Mesendoderm (in vitro differentiated cells): Measurements from ENCODE around the gene RAB43.

ENCODE experiments used
- DNase-seq: peaks from one replicate; pipeline ENCODE4 v3.0.0; 2013
- H2AK5ac ChIP-seq: 2 replicates; pipeline ENCODE4 v1.6.1; 2013; ENCODE audit warnings: low read length, inconsistent platforms
- H2BK120ac ChIP-seq: 2 replicates; pipeline ENCODE4 v1.6.1; 2013; ENCODE audit warnings: low read depth, mild to moderate bottlenecking, low read length, moderate library complexity, mixed read lengths
- H2BK15ac ChIP-seq: replicated peaks from 2 replicates; pipeline ENCODE4 v1.6.1; 2013; ENCODE audit warnings: low read depth, mild to moderate bottlenecking, moderate library complexity
- H2BK5ac ChIP-seq: 2 replicates; pipeline ENCODE4 v1.6.1; 2013; ENCODE audit warnings: low read length, inconsistent platforms
- H3K18ac ChIP-seq: 2 replicates; pipeline ENCODE4 v1.6.1; 2013; ENCODE audit warnings: mild to moderate bottlenecking, low read length, mixed read lengths
- H3K23ac ChIP-seq: one replicate; pipeline ENCODE4 v1.6.1; 2013; ENCODE audit warnings: low read length
- H3K27ac ChIP-seq: 2 replicates; pipeline ENCODE4 v1.5.1; 2013; ENCODE audit warnings: low read depth, mild to moderate bottlenecking, inconsistent platforms, low read length, moderate library complexity
- H3K27me3 ChIP-seq: 2 replicates; pipeline ENCODE4 v1.6.1; 2013; ENCODE audit warnings: low read length, control low read depth, mild to moderate bottlenecking, inconsistent platforms; ENCODE audit not compliant: insufficient read depth, poor library complexity
- H3K36me3 ChIP-seq: 2 replicates; pipeline ENCODE4 v1.6.1; 2013; ENCODE audit warnings: low read length, inconsistent platforms; ENCODE audit not compliant: control insufficient read depth, insufficient read depth
- H3K4ac ChIP-seq: one replicate; pipeline ENCODE4 v1.6.1; 2013; ENCODE audit warnings: low read depth, mild to moderate bottlenecking, low read length, moderate library complexity
- H3K4me1 ChIP-seq: 2 replicates; pipeline ENCODE4 v1.6.1; 2013; ENCODE audit warnings: low read depth, low read length, inconsistent platforms; ENCODE audit not compliant: control insufficient read depth
- H3K4me2 ChIP-seq: 2 replicates; pipeline ENCODE4 v1.6.1; 2013; ENCODE audit warnings: low read length
- H3K4me3 ChIP-seq: 2 replicates; pipeline ENCODE4 v1.5.1; 2013; ENCODE audit warnings: mild to moderate bottlenecking, low read length
- H3K56ac ChIP-seq: one replicate; pipeline ENCODE4 v1.6.1; 2013; ENCODE audit warnings: low read length
- H3K79me1 ChIP-seq: 2 replicates; pipeline ENCODE4 v1.6.1; 2013; ENCODE audit warnings: low read length, inconsistent platforms
- H3K79me2 ChIP-seq: 2 replicates; pipeline ENCODE4 v1.6.1; 2013; ENCODE audit warnings: mild to moderate bottlenecking, low read length; ENCODE audit not compliant: control insufficient read depth, insufficient read depth
- H3K9ac ChIP-seq: 2 replicates; pipeline ENCODE4 v1.6.1; 2013; ENCODE audit warnings: low read length, inconsistent platforms
- H4K5ac ChIP-seq: one replicate; pipeline ENCODE4 v1.6.1; 2013; ENCODE audit warnings: low read length
- H4K8ac ChIP-seq: one replicate; pipeline ENCODE4 v1.6.1; 2013; ENCODE audit warnings: low read depth, mild to moderate bottlenecking, control low read depth, low read length, moderate library complexity
- WGBS: extraction: QIAGEN DNeasy Blood & Tissue Kit; methylation state at CpG from one replicate; pipeline ENCODE4 v1.1.7; 2013; ENCODE audit warnings: low lambda C conversion rate, missing lambda C conversion rate; ENCODE audit not compliant: insufficient coverage; ENCODE audit errors: extremely low coverage; 5-methylcytosine and 5-hydroxymethylcytosine counted together

RAB43 gene

DNA sequence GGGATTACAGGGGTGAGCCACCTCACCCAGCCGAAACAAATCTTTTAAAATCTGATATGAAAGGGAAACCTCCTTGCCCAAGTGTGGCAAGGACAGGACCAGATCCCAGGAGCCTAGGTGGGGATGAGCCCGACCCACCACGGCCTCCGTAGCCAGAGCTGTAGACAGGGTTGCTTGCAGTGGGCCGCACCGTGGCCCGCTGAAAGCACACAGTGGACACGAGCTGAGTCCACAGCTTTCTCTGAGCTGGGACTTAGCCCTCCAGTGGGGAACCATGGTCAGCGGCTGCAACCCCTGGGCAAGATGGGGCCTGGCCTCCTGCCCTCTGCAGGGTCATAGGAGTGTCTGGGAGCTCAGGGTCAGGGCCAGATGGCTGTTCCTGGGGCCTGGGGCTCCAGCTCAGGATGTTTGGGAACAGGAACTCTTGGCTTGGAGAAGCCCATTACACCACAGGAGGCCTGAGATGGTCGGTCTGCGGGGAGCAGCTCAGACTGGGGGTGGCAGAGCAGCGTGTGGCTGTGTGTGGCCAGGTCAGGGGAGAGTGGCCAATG is 36.4 kb downstream of the RAB43 start:
- Histone ChIP-seq H3K27me3 (no peaks in the 10 kb centered on the region), H3K27ac (no peak overlapping the region), H3K4me1 (no peaks in the 10 kb centered on the region), H2AK5ac (no peak overlapping the region), H3K56ac (no peak overlapping the region), H2BK5ac (no peak overlapping the region), H3K4me2 (no peak overlapping the region), H3K23ac (no peak overlapping the region), H3K18ac (no peak overlapping the region), H4K5ac (no peak overlapping the region), H3K4ac (no peak overlapping the region), H2BK15ac (no peak overlapping the region), H2BK120ac (no peak overlapping the region), H3K79me1 (no peaks in the 10 kb centered on the region), H3K9ac (no peak overlapping the region), H3K4me3 (no peak overlapping the region), H3K36me3 (no peaks in the 10 kb centered on the region), H3K79me2 (no peaks in the 10 kb centered on the region), H4K8ac (no peak overlapping the region)
- WGBS: no CpG with 5 or more reads among the region's 12 CpGs
- DNase-seq: no peak

DNA sequence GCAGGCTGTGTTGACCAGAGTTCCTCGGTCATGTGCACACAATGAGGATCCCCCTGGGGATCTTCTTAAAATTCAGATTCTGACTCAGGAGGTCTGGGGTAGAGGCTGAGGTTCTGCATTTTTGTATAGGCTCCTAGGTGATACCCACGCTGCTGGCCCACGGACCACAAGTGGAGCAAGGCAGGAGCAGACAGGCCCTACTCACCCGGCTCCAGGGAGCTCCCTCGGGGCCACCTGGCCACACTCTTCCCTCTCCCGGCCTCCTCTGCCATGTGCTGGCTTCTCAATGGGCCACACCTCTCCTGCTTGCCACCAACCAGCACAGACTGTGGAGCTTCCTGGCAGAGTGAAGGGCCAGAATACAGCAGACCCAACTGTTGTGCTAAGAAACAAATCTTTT is 37.1 kb downstream of the RAB43 start:
- Histone ChIP-seq H4K5ac (no peak overlapping the region), H3K4me2 (no peak overlapping the region), H2BK120ac (no peak overlapping the region), H2BK15ac (no peak overlapping the region), H3K36me3 (no peaks in the 10 kb centered on the region), H3K4me3 (no peak overlapping the region), H3K18ac (no peak overlapping the region), H3K4me1 (no peaks in the 10 kb centered on the region), H3K79me1 (no peaks in the 10 kb centered on the region), H2BK5ac (no peak overlapping the region), H3K56ac (no peak overlapping the region), H3K23ac (no peak overlapping the region), H3K79me2 (no peaks in the 10 kb centered on the region), H2AK5ac (no peak overlapping the region), H3K27ac (no peak overlapping the region), H3K27me3 (no peaks in the 10 kb centered on the region), H3K9ac (no peak overlapping the region), H4K8ac (no peak overlapping the region), H3K4ac (no peak overlapping the region)
- WGBS: no CpG with 5 or more reads among the region's 6 CpGs
- DNase-seq: no peak

DNA sequence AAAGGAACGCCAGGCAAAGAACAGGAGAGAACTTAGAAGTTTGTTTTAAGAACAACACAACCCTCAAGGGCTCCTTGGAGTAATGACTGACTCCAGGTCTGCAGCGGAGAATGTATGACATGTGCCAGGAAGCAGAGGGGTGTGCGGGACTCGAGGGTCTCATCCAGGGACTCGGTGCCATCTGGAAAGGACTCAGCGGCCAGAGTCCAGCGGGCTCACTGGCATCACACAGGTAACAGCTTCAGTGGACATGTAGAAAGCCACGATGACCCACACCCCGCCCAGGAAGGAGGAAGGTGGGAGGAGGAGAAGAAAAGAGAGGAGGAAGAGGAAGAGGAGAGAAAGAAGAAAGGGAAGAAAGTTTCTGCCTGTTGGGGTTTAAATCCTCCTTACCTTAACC is 39.6 kb downstream of the RAB43 start:
- Histone ChIP-seq H3K79me1 (no peaks in the 10 kb centered on the region), H3K18ac (no peak overlapping the region), H3K9ac (no peak overlapping the region), H3K4me1 (no peaks in the 10 kb centered on the region), H3K4me2 (no peak overlapping the region), H3K4ac (no peak overlapping the region), H3K36me3 (no peaks in the 10 kb centered on the region), H3K56ac (no peak overlapping the region), H3K79me2 (no peaks in the 10 kb centered on the region), H4K5ac (no peak overlapping the region), H2BK120ac (no peak overlapping the region), H2BK5ac (no peak overlapping the region), H3K23ac (no peak overlapping the region), H2BK15ac (no peak overlapping the region), H3K4me3 (no peak overlapping the region), H3K27me3 (no peaks in the 10 kb centered on the region), H2AK5ac (no peak overlapping the region), H3K27ac (no peak overlapping the region), H4K8ac (no peak overlapping the region)
- no peak for DNase-seq
- WGBS: no CpG with 5 or more reads among the region's 9 CpGs

DNA sequence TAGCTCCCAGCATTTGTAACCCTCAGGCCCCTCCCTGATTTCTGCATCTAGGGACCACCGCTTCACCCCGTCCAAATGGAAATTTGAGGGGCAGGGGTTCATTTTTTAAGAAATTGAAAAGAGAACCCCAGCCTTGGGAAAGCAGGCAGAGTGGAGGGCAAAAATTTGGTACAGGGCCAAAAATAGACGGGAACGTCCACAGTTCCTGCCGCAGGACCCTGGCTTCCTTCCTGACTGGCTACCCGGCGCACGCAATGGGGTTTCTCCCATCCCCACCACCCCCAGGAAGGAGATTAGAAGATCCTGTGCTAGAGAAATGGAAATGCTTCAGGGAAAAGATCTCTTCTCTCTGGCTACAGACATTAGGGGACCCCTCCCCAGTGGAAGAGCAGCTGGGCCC is 40.1 kb downstream of the RAB43 start:
- WGBS: no CpG with 5 or more reads among the region's 8 CpGs

DNA sequence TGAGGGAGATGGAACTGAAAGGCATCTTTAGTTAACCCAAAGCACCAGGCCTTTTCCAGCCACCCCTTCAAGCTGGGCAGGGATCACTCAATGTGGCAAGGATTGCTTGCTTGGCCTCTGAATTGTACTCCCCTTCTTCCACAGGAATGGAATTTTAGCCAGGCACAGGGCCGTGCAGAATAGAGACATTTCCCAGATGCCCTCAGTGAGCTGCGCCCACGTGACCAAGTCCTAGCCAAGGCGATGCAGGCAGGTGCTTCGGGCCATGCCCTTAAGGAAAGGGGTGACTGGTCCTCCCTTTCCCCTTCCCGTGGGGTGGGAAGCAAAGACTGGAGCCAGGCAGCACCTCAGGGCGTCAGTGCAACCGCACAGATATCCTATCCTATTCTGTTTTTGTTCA is 43.1 kb downstream of the RAB43 start:
- WGBS: no CpG with 5 or more reads among the region's 8 CpGs
- no peaks in the 10 kb centered on the region for H3K36me3 ChIP-seq
- no peak overlapping the region for H3K56ac ChIP-seq
- no peak overlapping the region for H2BK5ac ChIP-seq
- no peak overlapping the region for H2BK15ac ChIP-seq
- no peak overlapping the region for H3K27ac ChIP-seq
- no peaks in the 10 kb centered on the region for H3K79me1 ChIP-seq
- DNase-seq: no peak
- no peak overlapping the region for H4K5ac ChIP-seq
- no peak overlapping the region for H2BK120ac ChIP-seq
- no peaks in the 10 kb centered on the region for H3K27me3 ChIP-seq
- H3K79me2 ChIP-seq: no peaks in the 10 kb centered on the region
- no peak overlapping the region for H3K18ac ChIP-seq
- H3K4ac ChIP-seq: no peak overlapping the region
- H3K9ac ChIP-seq: no peak overlapping the region
- no peak overlapping the region for H3K4me2 ChIP-seq
- no peak overlapping the region for H2AK5ac ChIP-seq
- no peaks in the 10 kb centered on the region for H3K4me1 ChIP-seq
- no peak overlapping the region for H3K4me3 ChIP-seq
- H3K23ac ChIP-seq: no peak overlapping the region
- no peak overlapping the region for H4K8ac ChIP-seq

More for the DNA sequence above, 40.1 kb downstream of the RAB43 start:
- H3K4me1 ChIP-seq: no peaks in the 10 kb centered on the region
- H2AK5ac ChIP-seq: no peak overlapping the region
- H3K27ac ChIP-seq: no peak overlapping the region
- H3K18ac ChIP-seq: no peak overlapping the region
- H3K27me3 ChIP-seq: no peaks in the 10 kb centered on the region
- H4K5ac ChIP-seq: no peak overlapping the region
- H3K9ac ChIP-seq: no peak overlapping the region
- no peak overlapping the region for H4K8ac ChIP-seq
- H3K56ac ChIP-seq: no peak overlapping the region
- H2BK15ac ChIP-seq: no peak overlapping the region
- H3K4ac ChIP-seq: no peak overlapping the region
- no peak overlapping the region for H3K23ac ChIP-seq
- no peak overlapping the region for H3K4me2 ChIP-seq
- no peak overlapping the region for H2BK5ac ChIP-seq
- H3K79me2 ChIP-seq: no peaks in the 10 kb centered on the region
- no peak overlapping the region for H3K4me3 ChIP-seq
- H2BK120ac ChIP-seq: no peak overlapping the region
- no peak for DNase-seq
- H3K79me1 ChIP-seq: no peaks in the 10 kb centered on the region
- no peaks in the 10 kb centered on the region for H3K36me3 ChIP-seq

DNA sequence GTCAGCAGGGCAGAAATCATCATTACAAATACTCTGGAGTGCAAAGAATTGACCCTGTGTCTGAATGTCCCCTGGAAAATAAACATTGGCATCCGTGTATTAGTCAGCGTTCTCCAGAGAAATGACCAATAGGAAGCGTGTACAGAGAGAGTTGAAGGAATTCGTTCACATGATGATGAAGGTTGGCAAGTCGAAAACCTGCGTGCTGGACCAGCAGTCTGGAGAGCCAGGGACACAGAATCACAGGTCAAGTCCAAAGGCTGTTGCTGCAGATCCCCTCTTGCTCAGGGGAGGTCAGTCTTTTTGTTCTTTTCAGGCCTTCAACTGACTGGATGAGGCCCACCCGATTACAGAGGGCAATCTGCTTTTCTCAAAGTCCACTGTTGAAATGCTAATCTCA is 44.4 kb downstream of the RAB43 start:
- Histone ChIP-seq H2BK5ac (no peak overlapping the region), H3K79me2 (no peaks in the 10 kb centered on the region), H3K4me2 (no peak overlapping the region), H3K4me1 (no peaks in the 10 kb centered on the region), H2BK15ac (no peak overlapping the region), H3K27ac (no peak overlapping the region), H3K36me3 (no peaks in the 10 kb centered on the region), H3K23ac (no peak overlapping the region), H3K79me1 (no peaks in the 10 kb centered on the region), H3K18ac (no peak overlapping the region), H4K5ac (no peak overlapping the region), H4K8ac (no peak overlapping the region), H3K27me3 (no peaks in the 10 kb centered on the region), H3K4me3 (no peak overlapping the region), H3K9ac (no peak overlapping the region), H2AK5ac (no peak overlapping the region), H2BK120ac (no peak overlapping the region), H3K56ac (no peak overlapping the region), H3K4ac (no peak overlapping the region)
- no CpG with 5 or more reads among the region's 7 CpGs for WGBS
- DNase-seq: no peak
